GM18907 (cell line): ENCODE results near the gene MACROH2A1.

ENCODE experiments used
- ATAC-seq: cut with Tn5 transposase; IDR thresholded peaks from one replicate; pipeline ENCODE4 v1.9.1; 2021; ENCODE audit warnings: mild to moderate bottlenecking, moderate library complexity; ENCODE audit not compliant: unreplicated experiment

MACROH2A1 gene

GRCh38 chr5:135357685-135358084 is 41.3 kb downstream of the MACROH2A1 start:
- no peak for ATAC-seq

GRCh38 chr5:135356522-135357318 is 42.3 kb downstream of the MACROH2A1 start:
- no peak for ATAC-seq

- ATAC-seq: no peak
These were observed 43.9 kb downstream of the MACROH2A1 start for GRCh38 chr5:135355169-135355568.

GRCh38 chr5:135353952-135354721 is 44.9 kb downstream of the MACROH2A1 start:
- ATAC-seq: no peak

- ATAC-seq: no peak
These were observed 48.5 kb downstream of the MACROH2A1 start for GRCh38 chr5:135350536-135350935.

- ATAC-seq: no peak
These were observed 49.1 kb downstream of the MACROH2A1 start for GRCh38 chr5:135349886-135350285.

GRCh38 chr5:135349451-135349850 is 49.6 kb downstream of the MACROH2A1 start:
- ATAC-seq: no peak

GRCh38 chr5:135348918-135349317 is 50.1 kb downstream of the MACROH2A1 start:
- ATAC-seq: no peak

- ATAC-seq: no peak
These were observed 51.6 kb downstream of the MACROH2A1 start for GRCh38 chr5:135347392-135347791.

GRCh38 chr5:135345956-135346731 is 52.9 kb downstream of the MACROH2A1 start:
- ATAC-seq: no peak

- ATAC-seq: no peak
These were observed 54.7 kb downstream of the MACROH2A1 start for GRCh38 chr5:135344349-135344748.

- ATAC-seq: no peak
These were observed 55.6 kb downstream of the MACROH2A1 start for GRCh38 chr5:135343413-135343812.

GRCh38 chr5:135342551-135342875 is 56.5 kb downstream of the MACROH2A1 start:
- ATAC-seq: no peak

GRCh38 chr5:135341696-135342550 is 57.1 kb downstream of the MACROH2A1 start:
- ATAC-seq: no peak

GRCh38 chr5:135341016-135341666 is 57.9 kb downstream of the MACROH2A1 start:
- ATAC-seq: no peak

GRCh38 chr5:135340568-135340967 is 58.5 kb downstream of the MACROH2A1 start:
- no peak for ATAC-seq

- ATAC-seq: no peak
These were observed 59.4 kb downstream of the MACROH2A1 start for GRCh38 chr5:135339623-135340022.

- ATAC-seq: no peak
These were observed 59.8 kb downstream of the MACROH2A1 start for GRCh38 chr5:135339189-135339588.

GRCh38 chr5:135337064-135337463 is 62.0 kb downstream of the MACROH2A1 start:
- ATAC-seq: no peak
